SKM-1 treated with dmso at 0.1 percent for 144 hours (cell line): Measurements from ENCODE around the gene MOV10.
"Not testable (repeated sequence)": the region's sequence is repeated elsewhere in the genome, so short reads cannot be mapped to it uniquely, and the experiment has no call there.

Experiments used
- DNase-seq: peaks from one replicate; lab custom pipeline; 2025; ENCODE audit not compliant: unreplicated experiment; lab: John Stamatoyannopoulos, UW

MOV10 gene

GRCh38 chr1:112674440-112674985 lies at the start of gene MOV10:
Gene MOV10, plus strand, starts transcription at chr1:112674659. Its CDS starts 254 bp downstream, at chr1:112674913.
- DNase-seq, result peak; percentile 57

GRCh38 chr1:112625696-112626095 lies 48.8 kb upstream of the MOV10 start:
- no peak for DNase-seq

GRCh38 chr1:112626193-112626592 lies 48.3 kb upstream of the MOV10 start:
- no peak for DNase-seq

- DNase-seq, result no peak
Measured at GRCh38 chr1:112626887-112627286, 47.6 kb upstream of the MOV10 start.

- DNase-seq, result no peak
Measured at GRCh38 chr1:112628516-112628915, 45.9 kb upstream of the MOV10 start.

- no peak for DNase-seq
Measured at GRCh38 chr1:112629256-112629655, 45.2 kb upstream of the MOV10 start.

GRCh38 chr1:112633628-112634027 lies 40.8 kb upstream of the MOV10 start:
- DNase-seq, result no peak

- no peak for DNase-seq
Measured at GRCh38 chr1:112634367-112634766, 40.1 kb upstream of the MOV10 start.

- no peak for DNase-seq
Measured at GRCh38 chr1:112636056-112636455, 38.4 kb upstream of the MOV10 start.

GRCh38 chr1:112636597-112637253 lies 37.7 kb upstream of the MOV10 start:
- no peak for DNase-seq

- no peak for DNase-seq
Measured at GRCh38 chr1:112637254-112638109, 37.0 kb upstream of the MOV10 start.

- DNase-seq, result no peak
Measured at GRCh38 chr1:112638110-112638428, 36.4 kb upstream of the MOV10 start.

- DNase-seq, result not testable (repeated sequence)
Measured at GRCh38 chr1:112640437-112640836, 34.0 kb upstream of the MOV10 start.

- no peak for DNase-seq
Measured at GRCh38 chr1:112643080-112643479, 31.4 kb upstream of the MOV10 start.

GRCh38 chr1:112646225-112646624 lies 28.2 kb upstream of the MOV10 start:
- no peak for DNase-seq

GRCh38 chr1:112651205-112651604 lies 23.3 kb upstream of the MOV10 start:
- no peak for DNase-seq

GRCh38 chr1:112665857-112666256 lies 8.6 kb upstream of the MOV10 start:
- no peak for DNase-seq

GRCh38 chr1:112666946-112667345 lies 7.5 kb upstream of the MOV10 start:
- DNase-seq, result no peak

- no peak for DNase-seq
Measured at GRCh38 chr1:112672009-112672408, 2.5 kb upstream of the MOV10 start.

- no peak for DNase-seq
Measured at GRCh38 chr1:112672842-112673241, 1.6 kb upstream of the MOV10 start.

GRCh38 chr1:112673592-112674439 lies 643 bp upstream of the MOV10 start:
- DNase-seq, result peak; percentile 57
